ENCODE measurements around the gene DOCK11.

- TF ChIP-seq CTCF (conservative IDR thresholded peaks at IDR 0.05; ENCODE audit: low read length) (no peak), EZH2phosphoT487 (IDR thresholded peaks at IDR 0.05; ENCODE audit: borderline replicate concordance) (no peak)
Measured at GRCh38 chrX:118665204-118665603, 169.6 kb downstream of the DOCK11 start.
